B cell (primary cell): Measurements from ENCODE around the gene MSL3B.

ENCODE experiments used
- ATAC-seq: fragments of 200-7000 bp; cut with Tn5 transposase; one replicate; pipeline ENCODE4 v1.10.0; 2021; ENCODE audit warnings: low read depth, mild to moderate bottlenecking, moderate number of reproducible peaks, moderate library complexity
- CTCF ChIA-PET: fragments of 350-600 bp; sonication (Branson Sonifier 250); formaldehyde crosslinking; loops from one replicate; lab custom pipeline; 2021; ENCODE audit warnings: antibody characterized with exemption, inconsistent platforms; lab: Charles Lee
- POLR2A ChIA-PET: fragments of 350-600 bp; sonication (Branson Sonifier 250); formaldehyde crosslinking; loops from one replicate; lab custom pipeline; 2021; ENCODE audit warnings: antibody characterized with exemption; lab: Charles Lee
- DNase-seq: peaks from one replicate; pipeline ENCODE4 v3.0.0; 2013
- H2AFZ ChIP-seq: 2 replicates; pipeline ENCODE4 v1.6.1; 2012; ENCODE audit warnings: mild to moderate bottlenecking, low read depth, low read length; ENCODE audit not compliant: insufficient read depth, poor library complexity, severe bottlenecking
- H3K27ac ChIP-seq, 2 donors: 1 replicate in 1 of 2; 2 replicates in 1 of 2; pipeline ENCODE4 v1.5.1; 2012 to 2013; ENCODE audit warnings: low read length in 2 of 2, mild to moderate bottlenecking in 2 of 2, moderate library complexity in 1 of 2
- H3K27me3 ChIP-seq, 4 experiments: fragments of 200-600 bp in 1 of 4; sonication (generic) in 1 of 4; replicated peaks in 1 of 4; 1 replicate in 2 of 4; 2 replicates in 2 of 4; pipeline versions ENCODE4 v1.6.1 to v1.7.0; 2013 to 2016; ENCODE audit warnings: low read length in 3 of 4, mild to moderate bottlenecking in 2 of 4, mixed read lengths in 1 of 4, moderate library complexity in 1 of 4; ENCODE audit not compliant: insufficient read depth in 4 of 4, control insufficient read depth in 3 of 4; ENCODE audit errors: control extremely low read depth in 1 of 4
- H3K36me3 ChIP-seq, 2 experiments: replicated peaks in 1 of 2; 1 replicate in 1 of 2; 2 replicates in 1 of 2; pipeline versions ENCODE4 v1.6.1 to v1.7.1; 2013; ENCODE audit warnings: low read length in 1 of 2; ENCODE audit not compliant: insufficient read depth in 2 of 2, control insufficient read depth in 1 of 2; ENCODE audit errors: control extremely low read depth in 1 of 2, extremely low read depth in 1 of 2
- H3K4me1 ChIP-seq, 2 donors: fragments of 200-600 bp in 1 of 2; sonication (generic) in 1 of 2; 1 replicate in 1 of 2; 2 replicates in 1 of 2; pipeline versions ENCODE4 v1.5.1 to v1.6.1; 2013 to 2017; ENCODE audit warnings: low read length in 2 of 2; ENCODE audit not compliant: control insufficient read depth in 2 of 2, insufficient read depth in 2 of 2
- H3K4me2 ChIP-seq: replicated peaks from 2 replicates; pipeline ENCODE3; 2012; ENCODE audit warnings: mild to moderate bottlenecking, low read depth, low read length; ENCODE audit not compliant: poor library complexity, severe bottlenecking
- H3K4me3 ChIP-seq, 5 experiments: fragments of 200-600 bp in 1 of 5; sonication (generic) in 1 of 5; 1 replicate in 3 of 5; 2 replicates in 2 of 5; pipeline versions ENCODE4 v1.5.1 to v1.7.0; 2011 to 2016; ENCODE audit warnings: low read length in 4 of 5, mild to moderate bottlenecking in 4 of 5, low read depth in 2 of 5, control low read depth in 1 of 5, moderate library complexity in 1 of 5; ENCODE audit not compliant: insufficient read depth in 1 of 5; ENCODE audit errors: control extremely low read depth in 1 of 5, extremely low read depth in 1 of 5
- H3K79me2 ChIP-seq: fragments of 200-600 bp; sonication (generic); one replicate; pipeline ENCODE4 v1.6.0; 2016; ENCODE audit warnings: low read length; ENCODE audit not compliant: control insufficient read depth, insufficient read depth
- H3K9ac ChIP-seq: fragments of 200-600 bp; sonication (generic); 2 replicates; pipeline ENCODE4 v1.6.1; 2017; ENCODE audit warnings: mild to moderate bottlenecking, low read length, moderate library complexity
- H3K9me3 ChIP-seq, 3 donors: one replicate each; pipeline versions ENCODE4 v1.6.1 to v1.7.1; 2013; ENCODE audit warnings: low read length in 2 of 3; ENCODE audit not compliant: control insufficient read depth in 2 of 3, insufficient read depth in 1 of 3; ENCODE audit errors: control extremely low read depth in 1 of 3
- H4K20me1 ChIP-seq: 2 replicates; pipeline ENCODE4 v1.6.0; 2012; ENCODE audit warnings: mild to moderate bottlenecking, low read length; ENCODE audit not compliant: insufficient read depth, control insufficient read depth, poor library complexity, severe bottlenecking
- H3K27ac Mint-ChIP-seq: one replicate; pipeline ENCODE4 v1.8.0; 2021; ENCODE audit warnings: mixed read lengths
- H3K27me3 Mint-ChIP-seq: one replicate; pipeline ENCODE4 v1.8.0; 2021; ENCODE audit warnings: mixed read lengths
- H3K4me1 Mint-ChIP-seq: one replicate; pipeline ENCODE4 v1.8.0; 2021; ENCODE audit warnings: mixed read lengths
- H3K4me3 Mint-ChIP-seq: one replicate; pipeline ENCODE4 v1.8.0; 2021; ENCODE audit warnings: mixed read lengths
- H3K9me3 Mint-ChIP-seq: one replicate; pipeline ENCODE4 v1.8.0; 2022; ENCODE audit warnings: mixed read lengths; ENCODE audit not compliant: insufficient read depth
- EZH2 ChIP-seq: IDR thresholded peaks from 2 replicates; pipeline ENCODE4 v1.6.1; 2012; ENCODE audit warnings: borderline replicate concordance, low read depth, mild to moderate bottlenecking, moderate library complexity, low read length; ENCODE audit not compliant: insufficient read depth, poor library complexity, severe bottlenecking
- WGBS: methylation state at CpG from one replicate; pipeline ENCODE4 v1.1.5; 2013; ENCODE audit warnings: missing lambda C conversion rate; ENCODE audit not compliant: insufficient coverage; 5-methylcytosine and 5-hydroxymethylcytosine counted together
- intact Hi-C: fragments of 100-400 bp; cut with micrococcal nuclease; formaldehyde crosslinking; loops from one replicate; pipeline ENCODE4 v1.10.0; 2022
- TF ChIP-seq, protein P1 (sequence below): fragments of 200-600 bp; IDR thresholded peaks from one replicate; pipeline ENCODE4 v1.8.0; 2022; ENCODE audit warnings: antibody characterized with exemption, mild to moderate bottlenecking

MSL3B gene

DNA sequence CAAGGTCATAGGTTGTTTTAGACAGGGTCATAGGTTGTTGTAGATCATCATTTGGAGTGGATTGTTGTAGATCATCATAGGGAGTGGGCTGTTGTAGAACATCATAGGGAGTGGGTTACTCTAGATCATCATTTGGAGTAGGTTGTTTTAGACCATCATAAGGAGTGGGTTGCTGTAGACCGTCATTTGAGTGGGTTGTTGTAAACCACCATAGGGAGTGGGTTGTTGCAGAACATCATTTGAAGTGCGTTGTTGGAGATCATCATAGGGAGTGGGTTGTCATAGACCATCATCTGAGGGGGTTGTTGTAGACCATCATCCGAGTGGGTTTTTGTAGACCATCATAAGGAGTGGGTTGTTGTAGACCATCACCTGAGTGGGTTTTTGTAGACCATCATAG lies 39.4 kb upstream of the MSL3B start:
- H3K27me3 ChIP-seq, result peaks cover 0 to 12% (median 6%) of the 10 kb centered on the region in 4 experiments
- no peaks in the 10 kb centered on the region for H3K4me1 ChIP-seq
- DNase-seq (no peak), ATAC-seq (no peak)
- TF ChIP-seq EZH2, result no peak
- TF ChIP-seq, protein P1, sequence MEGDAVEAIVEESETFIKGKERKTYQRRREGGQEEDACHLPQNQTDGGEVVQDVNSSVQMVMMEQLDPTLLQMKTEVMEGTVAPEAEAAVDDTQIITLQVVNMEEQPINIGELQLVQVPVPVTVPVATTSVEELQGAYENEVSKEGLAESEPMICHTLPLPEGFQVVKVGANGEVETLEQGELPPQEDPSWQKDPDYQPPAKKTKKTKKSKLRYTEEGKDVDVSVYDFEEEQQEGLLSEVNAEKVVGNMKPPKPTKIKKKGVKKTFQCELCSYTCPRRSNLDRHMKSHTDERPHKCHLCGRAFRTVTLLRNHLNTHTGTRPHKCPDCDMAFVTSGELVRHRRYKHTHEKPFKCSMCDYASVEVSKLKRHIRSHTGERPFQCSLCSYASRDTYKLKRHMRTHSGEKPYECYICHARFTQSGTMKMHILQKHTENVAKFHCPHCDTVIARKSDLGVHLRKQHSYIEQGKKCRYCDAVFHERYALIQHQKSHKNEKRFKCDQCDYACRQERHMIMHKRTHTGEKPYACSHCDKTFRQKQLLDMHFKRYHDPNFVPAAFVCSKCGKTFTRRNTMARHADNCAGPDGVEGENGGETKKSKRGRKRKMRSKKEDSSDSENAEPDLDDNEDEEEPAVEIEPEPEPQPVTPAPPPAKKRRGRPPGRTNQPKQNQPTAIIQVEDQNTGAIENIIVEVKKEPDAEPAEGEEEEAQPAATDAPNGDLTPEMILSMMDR, result no peak
- peaks cover 44% of the 10 kb centered on the region for H3K27me3 Mint-ChIP-seq
- no peak overlapping the region for H3K4me3 ChIP-seq
- H3K4me2 ChIP-seq, result no peak overlapping the region
- H3K4me1 Mint-ChIP-seq, result no peaks in the 10 kb centered on the region
- no peak overlapping the region for H2AFZ ChIP-seq
- ChIA-PET CTCF (no interaction called here), POLR2A (no interaction called here)
- 93% methylated on average over 3 of the region's 3 CpGs for WGBS
- peaks cover 0 to 2% (median 0%) of the 10 kb centered on the region in 3 donors for H3K9me3 ChIP-seq
- H3K27ac ChIP-seq, result no peak overlapping the region
- no peaks in the 10 kb centered on the region for H3K79me2 ChIP-seq
- H3K4me3 Mint-ChIP-seq, result no peak overlapping the region
- intact Hi-C loops, result no loop called here
- H4K20me1 ChIP-seq, result no peaks in the 10 kb centered on the region
- no peaks in the 10 kb centered on the region for H3K9me3 Mint-ChIP-seq
- no peaks in the 10 kb centered on the region for H3K36me3 ChIP-seq
- H3K9ac ChIP-seq, result no peak overlapping the region
- no peak overlapping the region for H3K27ac Mint-ChIP-seq

DNA sequence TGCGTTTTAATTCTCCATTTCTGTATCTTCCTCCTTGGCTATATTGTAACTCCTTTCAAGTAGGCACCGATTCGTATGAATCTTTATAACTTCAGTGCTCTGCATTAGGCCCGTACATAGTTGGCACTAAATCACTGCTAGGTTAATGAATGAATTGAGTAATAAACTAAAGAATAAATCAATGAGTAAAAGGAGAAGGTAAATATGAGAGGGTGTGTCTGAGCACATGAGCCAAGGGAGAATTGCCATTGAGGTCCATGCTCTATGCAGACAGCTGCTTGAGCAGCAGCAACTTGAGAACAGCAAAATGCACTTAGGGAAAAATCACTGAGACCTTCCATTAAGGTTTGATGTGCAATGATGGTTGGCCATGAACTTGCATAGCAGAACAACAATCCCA lies 37.8 kb upstream of the MSL3B start:
- ATAC-seq (no peak), DNase-seq (no peak)
- intact Hi-C loops, result no loop called here
- ChIA-PET POLR2A (no interaction called here), CTCF (no interaction called here)
- Mint-ChIP-seq H3K4me3 (no peak overlapping the region), H3K27ac (no peak overlapping the region), H3K4me1 (no peaks in the 10 kb centered on the region), H3K9me3 (no peaks in the 10 kb centered on the region), H3K27me3 (peaks cover 48% of the 10 kb centered on the region)
- no peak overlapping the region for H3K4me2 ChIP-seq
- H3K79me2 ChIP-seq, result no peaks in the 10 kb centered on the region
- no peaks in the 10 kb centered on the region for H3K9me3 ChIP-seq
- no peak overlapping the region for H3K27ac ChIP-seq
- H3K9ac ChIP-seq, result no peak overlapping the region
- WGBS, result 100% methylated on average over 1 of the region's 4 CpGs
- no peak overlapping the region for H3K4me3 ChIP-seq
- no peaks in the 10 kb centered on the region for H3K36me3 ChIP-seq
- H2AFZ ChIP-seq, result no peak overlapping the region
- no peaks in the 10 kb centered on the region for H4K20me1 ChIP-seq
- TF ChIP-seq EZH2, result no peak
- TF ChIP-seq, protein P1, result no peak
- no peaks in the 10 kb centered on the region for H3K4me1 ChIP-seq
- H3K27me3 ChIP-seq, result peaks cover 0 to 17% (median 6%) of the 10 kb centered on the region in 4 experiments
